Stimulated activated CD4-positive, alpha-beta T cell treated with anti-CD3 and anti-CD28 coated beads, Interleukin-2, amount 100 ng/mL, for 4 hours (primary cell): Measurements from ENCODE around the gene RALGAPA1.
"Not testable (repeated sequence)": the region's sequence is repeated elsewhere in the genome, so short reads cannot be mapped to it uniquely, and the experiment has no call there.

Experiments
- DNase-seq: peaks from one replicate; pipeline ENCODE4 v3.0.0-alpha.2; 2020; ENCODE audit warnings: low read depth

RALGAPA1 gene

DNA sequence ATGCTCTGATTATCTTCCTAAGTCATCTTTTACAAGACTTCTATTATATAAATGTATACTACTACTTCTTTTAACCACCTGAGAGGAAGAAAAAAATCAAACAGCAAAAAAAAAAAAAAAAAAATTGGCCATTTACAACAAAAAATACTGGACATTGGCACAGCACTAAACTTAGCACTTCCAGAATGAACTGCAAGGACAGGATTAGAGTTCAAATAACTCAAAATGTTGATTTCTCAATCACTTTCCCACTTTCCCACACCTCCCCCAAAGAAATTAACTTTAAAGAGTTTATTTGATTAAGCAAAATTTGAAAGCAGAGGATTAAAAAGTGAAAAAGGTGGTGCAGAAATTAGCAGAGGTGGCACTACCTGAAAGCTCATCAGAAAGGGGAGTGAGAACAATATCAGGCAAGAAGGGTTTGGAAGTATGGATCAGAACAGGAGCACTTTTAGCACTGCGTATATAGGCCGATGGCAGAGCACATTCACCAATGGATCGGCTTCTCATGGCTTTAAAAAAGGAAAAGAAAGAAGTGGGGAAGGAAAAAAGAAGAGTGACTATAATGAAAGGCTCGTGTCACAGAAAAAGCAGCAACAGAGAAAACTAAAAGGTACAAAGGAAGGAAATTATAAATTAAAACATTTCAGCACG is 109.2 kb downstream of the RALGAPA1 start:
- no peak for DNase-seq

DNA sequence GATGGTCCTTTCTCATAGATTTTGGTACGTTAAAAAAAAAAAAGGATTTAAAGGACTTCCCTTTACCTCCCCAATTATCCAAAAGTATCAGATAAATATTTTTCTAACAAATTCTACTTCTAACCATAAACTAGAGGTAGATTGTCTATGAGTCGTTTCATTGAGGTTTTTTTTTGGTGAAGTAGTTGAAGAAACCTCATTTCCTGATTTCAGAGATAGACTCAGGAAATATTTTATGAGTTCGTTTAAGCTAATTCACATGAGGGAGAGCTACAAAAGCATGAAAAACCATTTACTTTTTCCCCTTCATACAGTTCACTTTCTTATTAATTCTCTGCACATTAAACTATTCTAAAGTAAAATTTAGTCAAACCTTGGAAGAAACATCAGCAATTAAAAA is 112.5 kb downstream of the RALGAPA1 start:
- no peak for DNase-seq

DNA sequence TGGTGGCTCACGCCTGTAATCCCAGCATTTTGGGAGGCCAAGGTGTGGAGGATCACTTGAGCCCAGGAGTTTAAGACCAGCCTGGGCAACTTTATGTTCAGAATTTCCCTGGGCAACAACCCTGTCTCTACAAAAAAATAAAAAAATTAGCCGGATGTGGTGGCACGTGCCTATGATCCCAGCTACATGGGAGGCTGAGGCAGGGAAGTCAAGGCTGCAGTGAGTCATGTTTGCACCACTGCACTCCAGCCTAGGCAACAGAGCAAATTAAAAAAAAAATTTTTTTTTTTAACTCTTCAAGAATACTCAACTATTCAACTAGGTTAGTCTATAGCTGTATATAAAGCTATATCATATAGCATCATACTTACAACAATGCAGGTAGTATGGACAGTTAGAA is 113.0 kb downstream of the RALGAPA1 start:
- DNase-seq, result no peak

DNA sequence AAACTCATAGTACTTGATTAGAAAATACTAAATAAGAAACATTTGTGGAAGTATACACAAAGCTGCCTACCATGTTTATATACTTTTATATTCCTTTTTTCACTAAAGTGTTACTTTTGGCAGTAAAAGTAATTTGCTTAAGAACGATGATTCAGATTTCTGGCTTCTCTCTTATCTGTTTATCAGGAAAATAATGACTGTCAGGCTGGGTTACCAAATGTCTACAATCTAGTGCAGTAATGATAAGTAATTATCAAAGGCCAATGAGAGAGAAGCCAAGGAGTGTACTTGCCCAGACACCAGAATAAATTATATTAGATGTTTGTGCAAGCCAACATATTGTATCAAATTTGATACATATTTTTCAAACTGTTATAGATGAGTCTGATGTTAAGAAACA is 113.4 kb downstream of the RALGAPA1 start:
- no peak for DNase-seq

DNA sequence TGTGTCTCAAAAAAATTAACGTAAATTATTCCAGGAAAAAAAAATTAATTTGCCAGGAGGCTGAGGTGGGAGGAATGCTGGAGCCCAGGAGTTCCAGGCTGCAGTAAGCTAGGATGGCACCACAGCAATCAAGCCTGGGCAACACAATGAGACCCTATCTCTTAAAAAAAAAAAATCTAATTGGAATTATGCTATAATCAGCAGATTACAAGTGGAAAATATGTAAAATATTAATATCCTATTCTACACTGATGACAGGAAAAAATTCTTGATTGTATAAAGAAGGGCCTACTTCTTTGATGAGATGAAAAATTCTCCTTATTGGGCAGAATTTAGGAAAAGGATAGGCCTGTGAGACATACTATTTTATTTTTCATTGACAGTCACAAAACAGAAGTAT is 114.0 kb downstream of the RALGAPA1 start:
- DNase-seq, result no peak

DNA sequence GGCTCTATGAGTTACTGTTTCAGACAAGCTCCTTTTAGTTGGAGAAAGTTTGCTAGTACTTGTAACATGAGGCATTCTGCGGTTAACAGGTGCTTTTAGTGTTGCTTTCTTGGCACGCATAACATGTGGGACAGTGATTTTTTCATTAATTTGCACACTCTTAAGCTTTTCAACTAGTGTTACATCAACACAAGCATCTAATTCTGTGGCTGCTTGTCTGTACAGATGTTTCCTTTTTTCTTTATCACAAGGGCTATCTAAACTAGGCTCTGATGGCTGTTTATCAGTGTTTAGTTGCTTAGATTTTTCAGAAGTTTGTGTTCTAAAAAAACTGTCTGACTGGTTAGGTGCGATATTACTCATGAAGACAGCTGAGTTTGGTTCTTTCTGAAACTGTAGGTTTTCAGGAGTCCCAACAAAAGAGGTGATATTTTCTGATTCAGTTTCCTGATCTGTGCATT is 120.1 kb downstream of the RALGAPA1 start:
- DNase-seq, result no peak

DNA sequence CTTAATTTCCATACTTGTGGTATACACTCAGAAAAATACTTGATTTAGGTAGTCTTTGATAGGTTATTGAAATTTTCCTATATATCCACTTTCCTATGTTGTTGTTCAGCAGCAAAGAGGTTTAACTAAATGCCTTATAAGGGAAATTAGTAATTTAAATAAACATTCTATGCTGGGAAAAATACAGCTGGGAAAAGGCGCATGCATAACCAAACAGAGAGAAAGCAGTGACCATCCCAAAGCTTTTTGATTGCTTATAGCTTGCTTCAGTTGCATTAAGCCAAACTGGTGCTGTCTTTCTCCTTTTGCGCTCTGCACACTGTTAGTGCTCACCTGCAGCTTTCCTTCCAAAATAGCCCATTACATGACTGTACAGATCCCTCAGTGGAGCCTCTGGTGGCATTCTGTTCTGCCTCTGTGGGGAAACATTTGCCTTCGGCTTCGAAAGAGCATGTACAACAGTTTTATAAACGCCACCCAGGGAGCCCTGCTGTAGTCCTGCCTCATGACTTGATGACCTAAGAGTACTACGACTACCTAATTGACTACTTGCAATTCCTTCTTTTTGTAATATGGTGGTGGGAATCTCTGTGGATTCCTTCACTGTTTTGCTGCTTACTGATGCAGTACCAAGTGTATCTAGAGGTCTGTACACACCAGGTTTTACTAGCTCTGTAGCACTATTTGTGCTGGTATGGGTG is 120.8 kb downstream of the RALGAPA1 start:
- no peak for DNase-seq

DNA sequence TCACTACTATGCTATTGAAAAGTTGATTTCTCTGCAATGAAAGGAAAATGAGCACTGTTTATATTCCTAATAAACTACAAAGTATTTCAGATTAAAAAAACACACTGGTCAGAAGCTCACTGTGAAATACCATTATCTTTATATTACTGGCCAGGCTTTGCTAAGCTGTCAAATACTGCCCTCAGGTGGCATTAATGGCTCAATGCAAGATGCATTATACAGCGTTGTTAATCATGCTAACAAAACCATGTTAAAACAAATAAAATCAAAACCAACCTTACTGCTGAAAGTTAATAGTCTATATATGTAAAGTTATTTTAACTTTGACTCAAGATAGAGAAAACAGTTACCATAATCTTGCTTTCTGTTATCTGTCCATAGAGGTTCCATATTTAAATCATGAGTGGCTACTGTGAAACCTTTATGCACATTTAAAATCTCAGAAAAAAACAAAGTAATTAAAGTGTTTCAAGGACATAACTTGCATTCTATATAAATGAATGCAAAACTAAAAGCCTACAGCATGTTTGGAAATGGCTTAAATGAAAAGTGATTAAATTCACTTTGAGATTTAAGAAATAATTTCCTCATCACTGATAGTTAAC is 121.7 kb downstream of the RALGAPA1 start:
- DNase-seq, result no peak

DNA sequence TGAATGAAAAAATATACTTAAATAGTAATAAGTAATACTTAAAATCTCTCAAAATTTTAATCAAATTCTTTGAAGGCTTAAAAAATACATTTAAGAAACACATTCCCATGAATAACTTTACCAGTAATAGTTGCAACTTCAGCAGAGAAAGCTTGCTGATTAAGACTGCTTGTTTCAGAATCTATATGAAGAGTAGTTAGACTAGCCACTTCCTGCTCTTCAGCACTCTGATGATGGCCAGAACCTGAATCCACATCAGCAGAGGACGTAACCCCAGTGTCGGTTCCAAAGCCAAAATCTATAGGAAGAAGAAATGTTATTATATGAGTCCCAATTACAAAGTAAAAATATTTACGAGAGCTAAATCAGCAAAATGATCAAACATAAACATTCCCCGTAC is 125.4 kb downstream of the RALGAPA1 start:
- DNase-seq, result not testable (repeated sequence)

DNA sequence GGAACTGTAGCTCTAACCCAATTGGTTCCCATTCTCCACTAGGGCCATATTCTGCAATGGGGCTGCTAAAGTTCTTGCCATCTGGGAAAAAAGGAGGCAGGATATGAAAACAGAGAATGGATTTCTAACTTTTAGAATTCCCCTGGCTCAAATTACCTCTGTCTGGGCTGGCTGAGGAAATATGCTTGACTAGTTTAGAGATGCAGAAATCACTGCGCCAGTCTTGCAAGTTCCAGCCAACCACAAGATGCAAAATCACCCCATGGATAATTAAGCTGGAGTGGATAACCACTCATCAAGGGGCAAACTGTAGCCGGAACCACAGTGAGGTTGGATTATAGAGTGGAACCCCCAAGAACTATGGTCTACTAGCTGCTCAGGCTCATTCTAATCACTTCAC is 126.3 kb downstream of the RALGAPA1 start:
- DNase-seq, result no peak

DNA sequence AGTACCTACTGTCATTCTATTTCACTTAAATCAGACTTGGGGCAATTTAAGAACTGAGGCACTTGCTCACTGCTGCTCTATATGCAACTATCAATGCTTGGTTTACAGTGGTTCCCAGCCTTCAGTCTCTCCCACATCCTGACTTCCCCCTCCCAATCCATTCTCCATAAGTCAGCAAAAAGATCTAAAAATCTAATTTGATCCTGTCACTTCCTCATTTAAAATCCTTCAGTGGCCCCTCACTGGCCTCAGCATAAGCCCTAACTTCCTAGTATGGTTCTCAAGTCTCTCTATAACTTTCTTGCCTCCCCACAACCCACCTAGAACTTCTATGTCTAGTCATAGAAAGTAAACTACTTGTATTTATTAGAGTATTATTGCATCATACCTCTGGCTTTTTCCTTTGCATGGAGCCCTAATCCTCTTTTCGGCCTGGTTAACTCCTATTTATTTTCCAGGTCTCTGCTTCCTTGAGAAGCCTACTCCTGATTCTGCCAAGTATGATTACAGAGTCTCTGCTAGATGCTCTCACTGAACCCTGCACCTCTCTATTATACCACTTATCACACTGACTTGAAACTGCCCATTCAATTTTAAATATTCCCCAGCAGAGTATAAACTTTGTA is 130.6 kb downstream of the RALGAPA1 start:
- no peak for DNase-seq

DNA sequence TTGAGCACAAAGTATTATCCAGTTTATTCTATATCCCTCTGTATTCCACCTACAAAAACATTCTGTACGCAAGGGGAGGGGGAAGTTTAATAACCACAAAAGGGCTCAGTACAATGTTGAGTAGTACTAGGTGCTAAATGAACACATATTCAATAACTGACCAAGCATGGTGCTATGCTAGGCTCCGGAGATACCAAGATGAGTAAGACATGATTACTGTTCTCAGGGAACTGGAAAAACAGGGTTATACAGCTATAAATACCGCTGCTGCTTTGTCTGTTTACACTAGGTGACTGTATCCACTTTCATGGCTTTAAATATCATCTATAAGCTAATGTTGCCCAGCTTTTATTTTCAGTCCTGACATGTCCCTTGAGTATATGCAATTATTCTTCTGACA is 139.3 kb downstream of the RALGAPA1 start:
- no peak for DNase-seq

DNA sequence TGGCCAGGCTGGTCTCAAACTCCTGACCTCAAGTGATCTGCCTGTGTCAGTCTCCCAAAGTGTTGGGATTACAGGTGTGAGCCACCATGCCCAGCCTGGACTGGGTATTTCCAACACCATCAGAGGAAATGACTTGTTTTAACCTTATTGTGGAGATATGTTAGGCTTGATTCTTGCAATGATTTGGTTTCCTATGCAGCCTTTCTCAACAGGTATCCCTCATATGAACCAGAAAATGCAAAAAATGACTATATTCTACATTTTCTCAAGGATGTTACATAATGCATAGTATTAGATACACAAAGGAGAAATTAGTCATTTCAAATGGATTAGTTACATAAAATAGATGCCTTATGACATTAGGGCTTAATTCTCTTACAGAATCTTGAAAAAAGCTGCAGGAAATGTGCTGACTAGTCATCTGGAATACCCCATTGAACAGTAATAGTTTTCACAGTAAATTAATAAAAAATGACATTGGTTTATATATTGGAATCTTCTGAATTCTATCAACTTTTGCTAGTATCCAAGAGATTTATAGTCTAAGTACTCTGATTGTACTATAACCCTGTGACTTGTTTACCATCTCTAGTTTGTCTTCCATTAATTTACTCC is 142.6 kb downstream of the RALGAPA1 start:
- DNase-seq, result no peak

DNA sequence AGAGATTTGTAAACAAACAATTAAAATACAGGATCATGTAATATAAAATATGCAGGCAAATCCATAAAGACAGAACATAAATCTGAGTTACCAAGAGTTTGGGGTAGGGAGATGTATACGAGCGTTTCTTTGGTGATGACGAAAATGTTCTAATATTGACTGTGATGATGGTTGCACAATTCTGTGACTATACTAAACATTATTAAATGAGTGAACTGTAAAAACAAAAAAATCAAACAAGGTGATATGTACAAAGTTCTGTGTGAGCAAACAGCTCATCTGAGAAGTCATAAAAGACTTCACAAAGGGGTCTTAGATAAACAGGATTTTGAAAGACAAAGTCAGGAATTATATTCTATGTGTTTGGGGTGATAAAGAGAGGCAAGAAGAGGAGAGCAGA is 147.2 kb downstream of the RALGAPA1 start:
- no peak for DNase-seq

DNA sequence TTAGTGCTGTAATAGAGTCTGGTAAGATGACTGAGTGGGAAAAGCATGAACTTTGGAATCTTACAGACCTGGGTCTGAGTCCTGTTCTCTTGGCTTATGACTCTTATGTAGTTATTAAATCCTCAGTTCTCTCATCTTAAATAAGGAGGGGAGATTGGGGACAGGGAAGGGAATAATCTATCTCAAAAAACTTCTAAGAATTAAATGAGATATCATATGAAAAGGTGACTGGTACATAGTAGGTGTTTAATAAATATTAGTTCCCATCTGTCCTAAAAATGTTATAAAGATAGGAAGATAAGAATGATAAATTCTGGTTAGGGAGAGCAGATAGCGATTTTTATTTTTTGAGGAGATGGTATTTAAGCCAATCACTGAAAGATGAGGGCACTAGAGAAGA is 156.1 kb downstream of the RALGAPA1 start:
- DNase-seq, result no peak

DNA sequence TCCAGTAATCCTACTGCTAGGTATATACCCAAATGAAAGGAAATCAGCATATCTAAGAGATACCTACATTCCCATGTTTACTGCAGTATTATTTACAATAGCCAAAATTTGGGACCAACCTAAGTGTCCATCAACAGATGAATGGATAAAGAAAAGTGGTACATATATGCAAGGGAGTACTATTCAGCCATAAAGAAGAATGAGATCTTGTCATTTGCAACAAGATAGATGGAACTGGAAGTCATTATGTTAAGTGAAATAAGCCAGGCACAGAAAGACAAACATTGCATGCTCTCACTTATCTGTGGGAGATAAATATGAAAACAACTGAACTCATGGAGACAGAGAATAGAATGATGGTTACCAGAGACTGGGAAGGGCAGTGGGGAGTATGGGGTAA is 165.6 kb downstream of the RALGAPA1 start:
- no peak for DNase-seq

DNA sequence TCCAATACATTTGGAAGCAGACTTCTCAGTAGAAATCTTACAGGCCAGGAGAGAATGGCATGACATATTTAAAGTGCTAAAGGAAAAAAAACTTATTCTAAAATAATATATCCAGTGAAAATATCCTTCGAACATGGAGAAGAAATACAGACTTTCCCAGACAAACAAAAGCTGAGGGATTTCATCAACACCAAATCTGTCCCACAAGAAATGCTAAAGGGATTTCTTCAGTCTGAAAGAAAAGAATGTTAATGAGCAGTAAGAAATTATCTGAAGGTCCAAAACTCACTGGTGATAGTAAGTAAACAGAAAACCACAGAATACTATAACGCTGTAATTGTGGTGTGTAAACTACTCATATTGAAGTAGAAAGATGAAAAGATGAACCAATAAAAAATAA is 171.2 kb downstream of the RALGAPA1 start:
- DNase-seq, result no peak

DNA sequence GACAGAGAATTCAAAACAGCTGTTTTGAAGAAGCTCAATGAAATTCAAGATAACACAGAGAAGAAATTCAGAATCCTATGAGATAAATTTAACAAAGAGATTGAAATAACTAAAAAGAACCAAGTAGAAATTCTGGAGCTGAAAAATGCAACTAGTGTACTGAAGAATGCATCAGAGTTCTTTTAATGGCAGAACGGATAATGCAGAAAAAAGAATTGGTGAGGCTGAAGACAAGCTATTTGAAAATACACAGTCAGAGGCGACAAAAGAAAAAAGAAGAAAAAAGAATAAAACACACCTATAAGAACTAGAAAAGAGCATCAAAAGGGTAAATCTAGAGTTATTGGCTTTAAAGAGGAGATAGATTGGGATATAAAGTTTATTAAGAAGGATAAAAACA is 171.8 kb downstream of the RALGAPA1 start:
- no peak for DNase-seq

DNA sequence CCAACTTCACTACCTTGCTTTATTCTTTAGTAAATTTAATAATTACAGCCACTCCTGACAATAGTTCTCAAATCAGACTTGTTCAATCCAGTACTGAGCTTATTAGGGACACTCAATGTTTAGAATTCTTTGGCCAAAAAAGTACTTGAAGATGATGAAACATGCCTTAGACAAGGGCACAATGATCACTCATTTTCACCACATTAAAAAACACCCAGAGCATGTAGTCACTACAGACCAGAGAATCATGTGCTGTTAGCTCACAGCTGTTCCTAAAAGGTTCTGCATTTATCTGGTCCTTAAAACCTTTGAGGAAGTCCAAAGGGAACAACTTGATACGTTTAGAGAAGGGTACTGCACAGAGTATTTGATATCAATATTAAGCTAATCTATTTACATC is 176.4 kb downstream of the RALGAPA1 start:
- no peak for DNase-seq

DNA sequence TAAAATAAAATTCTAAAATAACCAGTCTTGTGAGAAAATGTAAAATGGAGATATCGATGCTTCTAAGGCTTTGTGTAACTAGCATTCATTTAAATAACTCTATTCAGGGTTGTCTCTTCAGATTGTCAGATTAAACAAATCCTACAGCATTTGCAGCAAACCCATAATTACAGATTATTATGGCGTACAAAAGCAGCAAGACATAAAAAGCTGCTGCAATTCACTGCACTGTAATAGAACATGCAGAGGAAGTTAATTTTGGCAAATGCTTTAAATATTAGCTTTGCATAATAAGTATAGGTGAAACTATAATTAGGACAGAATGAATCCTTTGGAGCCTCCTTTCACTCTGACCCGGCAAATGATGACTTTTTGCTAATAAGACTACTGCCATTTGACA is 176.8 kb downstream of the RALGAPA1 start:
- DNase-seq, result no peak

DNA sequence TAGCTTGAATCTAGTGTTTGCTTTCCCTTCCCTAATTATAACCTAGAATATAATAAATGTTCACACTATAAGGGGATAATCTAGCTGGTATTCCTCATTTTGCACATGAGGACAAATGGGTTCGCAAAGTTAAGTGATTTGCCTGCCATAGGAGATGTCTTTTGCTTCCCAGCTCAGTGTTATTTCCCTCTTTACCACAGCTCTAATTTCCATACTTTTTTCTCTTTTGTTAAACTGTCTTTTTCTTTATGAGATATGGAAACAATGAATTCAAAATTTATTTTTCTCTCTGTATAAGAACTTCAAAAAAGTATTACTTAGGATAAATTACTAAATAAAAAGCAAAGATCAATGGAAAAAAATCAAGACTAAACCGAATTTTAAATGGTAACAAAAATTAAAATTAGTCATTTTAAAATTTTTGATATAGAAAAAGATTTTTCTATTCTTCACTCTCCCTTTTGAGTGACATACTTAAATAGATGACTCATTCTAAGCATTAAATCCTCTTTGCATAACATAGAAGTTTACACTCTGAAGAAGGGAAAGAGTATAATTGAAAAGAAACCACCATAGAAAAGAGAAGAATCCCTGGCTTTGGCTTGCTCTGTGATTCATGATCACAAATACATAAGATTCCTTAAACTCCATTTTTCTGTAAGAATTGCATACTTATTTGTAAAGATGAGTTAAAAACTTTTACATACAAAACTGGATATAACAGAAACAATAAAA is 177.9 kb downstream of the RALGAPA1 start:
- no peak for DNase-seq

DNA sequence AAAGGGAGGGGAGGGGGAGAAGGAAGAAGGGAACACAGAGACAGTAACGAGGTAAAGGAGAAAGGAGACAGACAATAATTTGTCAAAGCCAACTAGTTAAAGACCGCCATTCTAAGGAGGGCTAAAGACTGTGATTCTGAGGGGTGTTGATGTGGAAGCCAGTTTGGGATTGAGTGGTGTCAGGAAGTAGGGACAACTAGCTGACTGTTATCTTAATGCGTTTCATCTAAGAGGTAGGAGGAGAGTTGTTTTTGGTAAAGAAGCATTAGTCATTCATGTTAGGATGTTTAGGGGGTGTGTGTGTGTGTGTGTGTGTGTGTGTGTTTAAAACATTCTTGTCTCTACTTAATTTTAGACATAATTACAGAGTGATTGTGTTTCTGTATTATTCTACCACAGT is 180.1 kb downstream of the RALGAPA1 start:
- no peak for DNase-seq
